Iris pigment epithelial cell (primary cell): ENCODE measurements around the gene PCAT6.
"Not testable (repeated sequence)": the region's sequence is repeated elsewhere in the genome, so short reads cannot be mapped to it uniquely, and the experiment has no call there.

Experiments
- DNase-seq: peaks from one replicate; pipeline ENCODE4 v3.0.0-alpha.2; 2011; ENCODE audit warnings: low read depth

The PCAT6 gene

GRCh38 chr1:202807451-202807925 is 3.3 kb upstream of the PCAT6 start:
- DNase-seq = peak; percentile 53

DNA sequence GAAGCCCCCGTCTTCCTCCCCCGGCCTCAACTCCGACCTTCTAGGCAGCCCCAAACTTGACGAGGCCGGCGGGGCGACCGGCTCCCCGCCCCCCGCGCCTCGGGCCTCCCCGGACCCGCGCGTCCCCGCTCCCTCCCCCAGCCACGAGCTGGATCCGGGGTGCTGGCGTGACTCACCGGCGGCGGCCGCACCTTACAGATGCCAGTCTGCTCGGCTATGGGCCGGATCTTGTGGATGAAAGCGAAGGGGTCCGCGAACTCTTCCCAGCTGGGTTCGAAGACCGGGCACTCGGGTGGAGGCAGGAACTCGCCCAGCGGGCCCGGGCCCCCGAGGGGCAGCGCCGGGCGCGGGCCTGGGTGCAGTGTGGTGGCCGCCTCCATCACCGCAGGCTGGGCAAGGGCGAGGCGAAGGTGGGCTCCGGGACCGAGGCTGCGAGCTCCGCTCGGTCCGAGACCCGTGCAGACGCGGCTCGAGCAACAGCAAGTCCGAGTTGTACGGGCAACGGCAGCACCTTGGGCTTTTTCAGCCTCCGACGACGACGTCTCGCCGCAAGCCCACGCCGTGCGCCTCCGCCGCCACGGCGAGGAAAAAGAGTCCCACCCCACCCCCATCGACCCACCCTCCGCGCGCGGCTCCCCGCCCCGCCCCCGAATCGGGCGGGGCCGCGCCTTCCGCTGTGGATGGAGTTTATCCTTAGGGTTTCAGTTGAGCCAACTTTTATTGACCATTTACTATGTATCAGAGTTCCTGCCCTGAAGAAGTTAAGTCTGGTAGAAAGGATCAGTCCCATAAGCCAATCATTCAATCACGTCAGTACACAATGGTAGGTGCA is 2.6 kb upstream of the PCAT6 start, which contains the start of gene KDM5B:
KDM5B (minus strand) TSS at position 496 of the 832 bp plus-strand sequence; CDS start at position 380, 116 bp downstream.
- peak; percentile 76 for DNase-seq

- DNase-seq = no peak
Measured at GRCh38 chr1:202809597-202810159, 1.1 kb upstream of the PCAT6 start.

GRCh38 chr1:202810193-202810614 is 550 bp upstream of the PCAT6 start:
- DNase-seq = no peak

- DNase-seq = peak; percentile 17
Measured at GRCh38 chr1:202811296-202812175, 782 bp downstream of the PCAT6 start.

- DNase-seq = no peak
Measured at GRCh38 chr1:202812176-202813026, 1.6 kb downstream of the PCAT6 start.

DNA sequence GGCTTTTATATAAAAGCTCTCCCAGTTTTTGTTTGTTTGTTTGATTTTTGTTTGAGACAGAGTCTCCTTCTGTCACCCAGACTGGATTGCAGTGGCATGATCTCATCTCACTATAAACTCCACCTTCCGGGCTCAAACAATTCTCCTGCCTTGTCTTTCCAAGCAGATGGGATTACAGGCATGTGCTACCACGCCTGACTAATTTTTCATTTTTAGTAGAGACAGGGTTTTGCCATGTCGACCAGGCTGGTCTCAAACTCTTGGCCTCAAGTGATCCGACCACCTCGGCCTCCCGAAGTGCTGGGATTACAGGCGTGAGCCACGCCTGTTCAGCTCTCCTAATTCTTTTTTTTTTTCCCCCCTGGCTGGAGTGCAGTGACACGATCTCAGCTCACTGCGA is 4.4 kb downstream of the PCAT6 start:
- DNase-seq = no peak

DNA sequence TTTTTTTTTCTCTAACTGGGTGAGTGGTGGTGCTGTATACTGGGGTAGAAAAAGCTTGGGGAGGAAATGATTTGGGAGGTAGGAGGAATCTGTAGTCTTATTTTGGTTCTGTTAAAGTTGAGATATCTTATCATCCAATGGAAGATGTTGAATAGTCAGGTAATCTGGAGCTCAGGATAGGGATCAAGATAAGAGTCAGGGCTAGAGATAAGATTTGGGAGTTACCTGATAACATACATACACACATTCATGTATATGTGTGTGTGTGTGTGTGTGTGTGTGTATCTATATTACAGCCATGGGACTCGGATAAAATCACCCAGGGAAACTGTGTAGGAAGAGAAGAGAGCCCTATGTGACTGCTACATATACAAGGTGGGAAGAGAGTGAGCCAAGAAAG is 8.1 kb downstream of the PCAT6 start:
- DNase-seq = no peak

DNA sequence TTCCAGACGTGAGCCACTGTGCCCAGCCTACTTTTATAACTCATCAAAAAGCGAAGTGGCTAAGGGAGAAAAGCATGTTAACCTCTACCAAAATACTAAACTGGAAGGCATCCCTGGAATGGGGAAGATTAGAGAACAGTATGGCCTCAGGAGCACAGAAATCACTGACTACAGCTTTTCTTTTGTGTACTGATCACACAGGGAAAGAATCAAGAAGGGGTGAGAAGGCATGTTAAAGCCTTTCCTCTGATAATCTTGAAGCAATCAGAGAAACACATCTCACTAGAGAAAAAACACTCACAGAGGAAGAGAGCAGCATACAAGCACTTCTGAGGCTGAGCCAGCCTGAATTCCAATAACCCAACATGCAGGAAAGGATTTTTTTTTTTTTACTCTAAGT is 10.7 kb downstream of the PCAT6 start:
- peak; percentile 59 for DNase-seq

DNA sequence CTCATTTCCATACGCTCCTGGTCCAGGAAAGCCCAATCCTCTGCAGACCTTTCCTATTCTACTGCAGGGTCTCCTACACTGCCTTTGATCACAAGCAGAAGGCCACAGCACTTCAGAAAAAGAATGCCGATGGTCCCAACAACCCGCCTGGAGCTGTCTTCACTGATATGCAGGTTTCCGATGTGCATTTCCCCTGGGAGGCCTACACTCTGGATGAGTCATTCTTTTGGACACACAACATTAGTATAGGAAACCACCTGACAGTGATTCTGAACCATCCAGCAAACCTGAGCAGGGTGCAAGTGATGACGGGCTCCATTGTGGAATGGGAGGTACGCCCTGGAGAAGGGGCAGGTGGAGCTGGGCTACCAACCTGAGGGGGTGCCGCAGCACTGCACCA is 15.0 kb downstream of the PCAT6 start:
- no peak for DNase-seq

DNA sequence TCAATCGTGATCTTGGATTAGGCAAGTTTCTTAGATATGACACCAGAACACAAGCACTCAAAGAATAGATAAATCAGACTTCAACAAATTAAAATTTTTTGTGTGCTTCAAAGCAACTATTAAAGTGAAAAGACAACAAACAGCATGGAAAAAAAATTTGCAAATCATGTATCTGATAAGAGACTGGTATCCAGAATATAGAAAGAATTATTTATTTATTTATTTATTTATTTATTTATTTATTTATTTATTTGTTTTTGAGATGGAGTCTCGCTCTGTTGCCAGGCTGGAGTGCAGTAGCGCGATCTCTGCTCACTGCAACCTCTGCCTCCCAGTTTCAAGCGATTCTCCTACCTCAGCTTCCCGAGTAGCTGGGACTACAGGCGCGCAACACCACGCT is 18.5 kb downstream of the PCAT6 start:
- not testable (repeated sequence) for DNase-seq

GRCh38 chr1:202831906-202832305 is 21.2 kb downstream of the PCAT6 start:
- DNase-seq = no peak

GRCh38 chr1:202834771-202835547 is 24.2 kb downstream of the PCAT6 start:
- no peak for DNase-seq

DNA sequence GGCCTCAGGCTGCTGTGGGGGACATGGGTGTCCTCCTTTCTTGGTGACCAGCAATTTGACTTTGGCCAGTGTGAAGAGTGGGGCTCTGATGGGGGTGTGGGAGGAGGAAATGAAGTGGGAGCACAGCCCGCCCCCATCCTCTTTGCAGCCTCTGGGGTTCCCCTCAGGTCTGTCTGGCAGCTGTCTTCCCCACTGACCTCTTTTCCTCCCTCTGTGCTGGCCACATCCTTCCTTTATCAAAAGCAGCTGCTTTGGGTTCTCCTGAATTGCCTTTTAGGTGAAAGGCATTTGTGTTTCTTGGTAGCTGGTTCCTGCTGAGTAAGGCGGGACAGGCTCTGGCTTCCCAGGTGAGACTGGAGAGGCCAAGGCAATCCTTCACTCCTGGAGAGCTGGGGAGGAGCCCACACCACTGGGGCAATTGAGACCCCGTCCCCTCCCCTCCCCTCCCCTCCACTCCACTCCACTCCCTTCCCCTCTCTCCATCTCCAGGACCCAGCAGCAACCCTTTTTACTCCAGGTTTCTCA is 24.9 kb downstream of the PCAT6 start:
- DNase-seq = peak; percentile 8

- no peak for DNase-seq
Measured at GRCh38 chr1:202836623-202837403, 26.1 kb downstream of the PCAT6 start.

DNA sequence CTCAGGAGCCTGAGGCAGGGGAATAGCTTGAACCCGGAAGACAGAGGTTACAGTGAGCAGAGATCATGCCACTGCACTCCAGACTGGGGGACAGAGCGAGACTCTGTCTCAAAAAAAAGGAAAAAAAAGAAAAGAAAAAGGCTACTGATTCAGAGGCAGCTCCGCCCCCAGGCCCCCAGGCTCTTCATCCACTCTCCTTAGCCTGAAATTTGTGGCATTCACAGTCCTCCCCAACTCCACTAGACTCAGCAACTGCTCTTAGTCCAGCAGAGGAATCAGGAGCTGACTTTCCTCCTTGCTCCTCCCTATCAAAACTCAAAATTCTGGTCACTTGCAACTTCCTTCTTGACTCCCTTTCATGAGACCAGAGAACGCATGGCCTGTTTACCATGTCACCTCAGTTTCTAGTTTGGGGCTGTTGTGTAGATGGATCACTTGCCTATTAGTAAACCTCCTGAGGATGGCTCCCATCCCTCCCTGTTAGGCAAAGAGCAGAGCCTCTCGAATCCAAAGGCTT is 27.1 kb downstream of the PCAT6 start:
- DNase-seq = no peak

DNA sequence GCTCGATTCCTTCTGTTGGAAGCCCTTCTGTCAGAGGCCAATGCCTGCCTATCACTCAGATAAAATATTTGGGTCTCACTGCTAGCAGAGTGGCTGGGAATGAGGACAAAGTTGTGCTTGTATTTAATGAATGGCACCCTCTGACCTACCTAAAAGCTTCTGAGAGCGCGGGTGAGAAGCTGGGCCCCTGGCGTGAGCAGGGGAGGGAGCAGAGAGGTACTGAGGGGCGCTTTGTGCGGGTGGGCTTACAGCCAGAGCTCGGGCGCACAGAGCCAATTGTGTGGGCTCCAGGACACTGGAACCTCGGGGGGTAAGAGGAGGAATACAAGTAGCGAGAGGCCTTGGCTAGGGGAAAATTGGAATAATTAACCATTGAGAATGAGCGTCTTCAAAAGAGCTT is 32.3 kb downstream of the PCAT6 start:
- DNase-seq = no peak

GRCh38 chr1:202844259-202844658 is 33.5 kb downstream of the PCAT6 start:
- no peak for DNase-seq

GRCh38 chr1:202844935-202845334 is 34.2 kb downstream of the PCAT6 start:
- DNase-seq = peak; percentile 34
